ENCODE data around the gene PDE4B.
A peak's percentile ranks its signal among the peaks of the same experiment; 100 is the strongest.
"Not testable (repeated sequence)": the region's sequence is repeated elsewhere in the genome, so short reads cannot be mapped to it uniquely, and the experiment has no call there.

The PDE4B gene

GRCh38 chr1:66394603-66395002, 601.9 kb downstream of the PDE4B start:
- no peak for DNase-seq (ENCODE audit: low read depth)

GRCh38 chr1:66395202-66396061, 602.7 kb downstream of the PDE4B start:
- DNase-seq (ENCODE audit: low read depth): no peak

- no peak for DNase-seq (ENCODE audit: low read depth)
These were observed 603.7 kb downstream of the PDE4B start for GRCh38 chr1:66396212-66396890.

- DNase-seq (ENCODE audit: low read depth): no peak
These were observed 604.5 kb downstream of the PDE4B start for GRCh38 chr1:66397192-66397591.

- DNase-seq (ENCODE audit: low read depth): no peak
These were observed 607.3 kb downstream of the PDE4B start for GRCh38 chr1:66399888-66400529.

GRCh38 chr1:66400660-66401059, 608.0 kb downstream of the PDE4B start:
- no peak for DNase-seq (ENCODE audit: low read depth)

- DNase-seq (ENCODE audit: low read depth): no peak
These were observed 608.5 kb downstream of the PDE4B start for GRCh38 chr1:66401244-66401643.

GRCh38 chr1:66402194-66402593, 609.5 kb downstream of the PDE4B start:
- no peak for DNase-seq (ENCODE audit: low read depth)

- DNase-seq (ENCODE audit: low read depth): no peak
These were observed 610.5 kb downstream of the PDE4B start for GRCh38 chr1:66403007-66403731.

- DNase-seq (ENCODE audit: low read depth): peak; percentile 65
These were observed 612.4 kb downstream of the PDE4B start for GRCh38 chr1:66405061-66405460.

- not testable (repeated sequence) for DNase-seq (ENCODE audit: low read depth)
These were observed 618.8 kb downstream of the PDE4B start for GRCh38 chr1:66411449-66411848.

- DNase-seq (ENCODE audit: low read depth): no peak
These were observed 620.0 kb downstream of the PDE4B start for GRCh38 chr1:66412704-66413103.

- no peak for DNase-seq (ENCODE audit: low read depth)
These were observed 620.6 kb downstream of the PDE4B start for GRCh38 chr1:66413136-66413837.

- no peak for DNase-seq (ENCODE audit: low read depth)
These were observed 621.1 kb downstream of the PDE4B start for GRCh38 chr1:66413838-66414175.

- no peak for DNase-seq (ENCODE audit: low read depth)
These were observed 622.6 kb downstream of the PDE4B start for GRCh38 chr1:66415281-66415680.

GRCh38 chr1:66415866-66416265, 623.2 kb downstream of the PDE4B start:
- no peak for DNase-seq (ENCODE audit: low read depth)

GRCh38 chr1:66416295-66416694, 623.6 kb downstream of the PDE4B start:
- no peak for DNase-seq (ENCODE audit: low read depth)

GRCh38 chr1:66418021-66418420, 625.3 kb downstream of the PDE4B start:
- DNase-seq (ENCODE audit: low read depth): no peak

GRCh38 chr1:66420171-66420570, 627.5 kb downstream of the PDE4B start:
- not testable (repeated sequence) for DNase-seq (ENCODE audit: low read depth)

- not testable (repeated sequence) for DNase-seq (ENCODE audit: low read depth)
These were observed 628.2 kb downstream of the PDE4B start for GRCh38 chr1:66420906-66421305.

GRCh38 chr1:66422804-66423203, 630.1 kb downstream of the PDE4B start:
- DNase-seq (ENCODE audit: low read depth): no peak

All from CMK (cell line).